Measurements from ENCODE around the gene HES4. TPM values are rescaled to one million over a fixed set of nuclear protein-coding genes. Genes with fewer than 3 reads are reported as not detected.

The HES4 gene
- total and polyA plus RNA-seq, 4 donors = 3.6 to 82.3 (median 39.4) TPM

DNA sequence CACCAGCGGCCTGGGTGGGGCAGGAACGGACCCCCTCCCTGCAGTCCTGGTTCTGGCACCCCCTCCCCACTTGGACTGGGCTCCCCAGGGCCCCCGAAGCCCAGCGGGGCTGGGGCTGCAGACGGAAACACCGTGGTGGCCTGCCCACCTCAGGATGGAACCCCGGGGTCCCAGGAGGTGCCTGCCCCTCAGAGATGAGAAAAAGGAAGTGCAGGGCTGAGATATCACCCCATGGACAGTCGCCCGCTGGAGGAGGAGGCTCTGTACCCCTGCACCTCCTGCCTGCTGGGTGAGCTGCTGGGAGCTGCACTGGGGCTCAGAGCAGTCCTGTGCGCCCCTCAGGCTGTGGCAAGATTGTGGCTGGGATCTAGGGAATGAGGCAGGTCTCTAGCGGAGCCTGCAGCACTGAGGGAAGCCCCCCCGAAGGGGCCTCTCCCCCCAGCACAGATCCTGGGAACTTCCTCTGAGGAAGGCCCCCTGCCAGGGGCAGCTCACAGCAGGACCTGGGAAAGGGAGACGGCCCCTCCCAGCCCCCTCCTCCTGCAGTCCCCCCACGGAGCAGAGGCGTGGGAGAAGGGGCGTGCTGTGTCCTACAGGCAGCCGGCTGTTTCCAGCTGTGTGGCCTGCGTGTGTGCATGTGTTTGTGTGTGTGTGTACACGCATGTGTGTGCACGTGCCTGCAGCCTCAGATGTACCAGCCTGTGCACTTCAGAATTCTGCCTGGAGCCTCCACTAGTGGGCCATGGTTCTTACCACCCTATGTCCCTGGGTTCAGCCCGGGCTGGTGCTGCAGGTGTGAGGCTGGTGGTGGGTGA is 26.9 kb upstream of the HES4 start:
- Histone ChIP-seq H3K4me1 (ENCODE audit: control insufficient read depth in 1 of 2, insufficient read depth in 2 of 2, low read length in 2 of 2) (no peaks in the 10 kb centered on the region), H3K9me3 (ENCODE audit: control insufficient read depth, low read length) (no peaks in the 10 kb centered on the region), H3K4me3 (ENCODE audit: low read length in 2 of 2) (no peak overlapping the region), H3K27ac (ENCODE audit: low read depth in 1 of 2, low read length in 2 of 2) (no peak overlapping the region), H3K36me3 (ENCODE audit: control insufficient read depth in 1 of 2, insufficient read depth in 2 of 2, low read length in 1 of 2) (no peaks in the 10 kb centered on the region), H3K27me3 (ENCODE audit: control insufficient read depth in 1 of 2, insufficient read depth in 2 of 2, low read length in 1 of 2) (no peaks in the 10 kb centered on the region)
- 80 to 83% methylated on average over 21 of the region's 21 CpGs for WGBS, 2 donors
- ATAC-seq (ENCODE audit: low FRiP score) (no peak), DNase-seq (no peak)
- intact Hi-C loops (cut with DNase I) = no loop called here

GRCh38 chr1:1025730-1026129 is 25.8 kb upstream of the HES4 start:
- Histone ChIP-seq H3K4me3 (ENCODE audit: low read length in 2 of 2) (no peak overlapping the region), H3K36me3 (ENCODE audit: control insufficient read depth in 1 of 2, insufficient read depth in 2 of 2, low read length in 1 of 2) (no peaks in the 10 kb centered on the region), H3K27ac (ENCODE audit: low read depth in 1 of 2, low read length in 2 of 2) (no peak overlapping the region), H3K9me3 (ENCODE audit: control insufficient read depth, low read length) (no peaks in the 10 kb centered on the region), H3K4me1 (ENCODE audit: control insufficient read depth in 1 of 2, insufficient read depth in 2 of 2, low read length in 2 of 2) (no peaks in the 10 kb centered on the region), H3K27me3 (ENCODE audit: control insufficient read depth in 1 of 2, insufficient read depth in 2 of 2, low read length in 1 of 2) (no peaks in the 10 kb centered on the region)
- no peak for DNase-seq
- intact Hi-C loops (cut with DNase I) = no loop called here
- 88 to 94% methylated on average over 9 to 10 of the region's 10 CpGs for WGBS, 2 donors
- ATAC-seq (ENCODE audit: low FRiP score) = no peak

- 59 to 62% methylated on average over 25 to 31 of the region's 31 CpGs for WGBS, 2 donors
- H3K27ac ChIP-seq (ENCODE audit: low read depth in 1 of 2, low read length in 2 of 2) = no peak overlapping the region
- H3K4me3 ChIP-seq (ENCODE audit: low read length in 2 of 2) = no peak overlapping the region
- H3K27me3 ChIP-seq (ENCODE audit: control insufficient read depth in 1 of 2, insufficient read depth in 2 of 2, low read length in 1 of 2) = no peaks in the 10 kb centered on the region
- ATAC-seq (ENCODE audit: low FRiP score) (no peak), DNase-seq (no peak)
- H3K4me1 ChIP-seq (ENCODE audit: control insufficient read depth in 1 of 2, insufficient read depth in 2 of 2, low read length in 2 of 2) = no peaks in the 10 kb centered on the region
- H3K9me3 ChIP-seq (ENCODE audit: control insufficient read depth, low read length) = no peaks in the 10 kb centered on the region
- intact Hi-C loops (cut with DNase I) = loop anchor here in 1 of 2 donors (5.0 kb wide), 1 partner anchor 32 kb away; no protein-coding TSS in a partner anchor
- H3K36me3 ChIP-seq (ENCODE audit: control insufficient read depth in 1 of 2, insufficient read depth in 2 of 2, low read length in 1 of 2) = no peaks in the 10 kb centered on the region
Measured at GRCh38 chr1:1024771-1025699, 25.1 kb upstream of the HES4 start.

DNA sequence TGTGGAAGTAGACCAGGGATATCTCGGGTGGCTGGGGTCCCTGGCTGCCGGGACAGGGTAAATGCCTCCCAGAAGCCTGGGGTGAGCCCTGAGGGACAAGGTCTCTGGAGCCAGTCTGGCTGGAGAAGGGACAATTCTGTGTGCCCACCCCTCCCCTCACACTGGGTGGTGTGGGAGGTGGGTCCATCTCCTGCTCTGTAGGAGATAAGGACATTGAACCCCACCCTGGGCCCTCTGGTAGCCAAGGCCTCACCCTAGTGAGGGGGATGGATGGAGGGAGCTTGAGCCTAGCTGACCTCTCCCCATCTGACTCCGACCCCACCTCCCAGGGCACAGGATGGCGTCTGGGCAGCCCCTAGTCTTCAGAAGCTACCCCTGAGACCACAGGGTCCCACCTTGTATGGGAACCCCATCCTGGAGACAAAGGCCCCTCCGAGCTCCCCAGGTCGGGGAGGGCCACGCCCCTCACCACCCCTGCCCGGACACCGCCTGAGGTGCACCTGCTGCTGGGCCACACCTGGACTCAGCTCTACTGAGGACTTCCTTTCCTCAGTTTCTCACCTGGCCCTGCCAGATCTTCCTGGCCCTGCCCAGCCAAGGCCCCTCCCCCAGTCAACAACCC is 24.4 kb upstream of the HES4 start:
- DNase-seq = no peak
- Histone ChIP-seq H3K27ac (ENCODE audit: low read depth in 1 of 2, low read length in 2 of 2) (no peak overlapping the region), H3K4me1 (ENCODE audit: control insufficient read depth in 1 of 2, insufficient read depth in 2 of 2, low read length in 2 of 2) (no peaks in the 10 kb centered on the region), H3K36me3 (ENCODE audit: control insufficient read depth in 1 of 2, insufficient read depth in 2 of 2, low read length in 1 of 2) (no peaks in the 10 kb centered on the region), H3K27me3 (ENCODE audit: control insufficient read depth in 1 of 2, insufficient read depth in 2 of 2, low read length in 1 of 2) (no peaks in the 10 kb centered on the region), H3K4me3 (ENCODE audit: low read length in 2 of 2) (no peak overlapping the region), H3K9me3 (ENCODE audit: control insufficient read depth, low read length) (no peaks in the 10 kb centered on the region)
- WGBS, 2 donors = 90 to 94% methylated on average over 9 of the region's 9 CpGs
- intact Hi-C loops (cut with DNase I) = loop anchor here in 1 of 2 donors (5.0 kb wide), 1 partner anchor 33 kb away; no protein-coding TSS in a partner anchor
- no peak for ATAC-seq (ENCODE audit: low FRiP score)

DNA sequence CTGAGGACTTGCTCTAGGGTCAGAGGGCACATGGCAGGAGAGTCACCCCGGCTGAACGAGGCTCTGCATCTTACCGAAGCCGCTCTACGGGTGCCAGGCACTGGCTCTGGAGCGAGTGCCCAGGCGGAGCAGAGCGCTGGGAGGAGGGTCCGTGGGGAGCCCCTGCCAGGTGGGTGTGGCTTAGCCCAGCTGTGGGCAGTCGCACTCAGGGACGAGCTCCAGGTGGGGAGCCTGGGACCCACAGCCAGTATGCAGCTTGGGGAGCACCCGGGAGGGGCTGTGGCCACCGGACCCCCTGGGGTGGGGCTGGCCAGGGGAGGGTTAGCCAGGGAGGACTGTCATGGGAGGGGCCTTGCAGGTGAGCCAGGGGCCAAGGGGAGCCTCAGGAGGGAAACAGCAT is 23.8 kb upstream of the HES4 start:
- no peaks in the 10 kb centered on the region for H3K27me3 ChIP-seq (ENCODE audit: control insufficient read depth in 1 of 2, insufficient read depth in 2 of 2, low read length in 1 of 2)
- no peaks in the 10 kb centered on the region for H3K4me1 ChIP-seq (ENCODE audit: control insufficient read depth in 1 of 2, insufficient read depth in 2 of 2, low read length in 2 of 2)
- no peaks in the 10 kb centered on the region for H3K36me3 ChIP-seq (ENCODE audit: control insufficient read depth in 1 of 2, insufficient read depth in 2 of 2, low read length in 1 of 2)
- no peak for ATAC-seq (ENCODE audit: low FRiP score)
- no peak for DNase-seq
- H3K9me3 ChIP-seq (ENCODE audit: control insufficient read depth, low read length) = no peaks in the 10 kb centered on the region
- no peak overlapping the region for H3K4me3 ChIP-seq (ENCODE audit: low read length in 2 of 2)
- H3K27ac ChIP-seq (ENCODE audit: low read depth in 1 of 2, low read length in 2 of 2) = no peak overlapping the region
- intact Hi-C loops (cut with DNase I) = loop anchor here in 1 of 2 donors (5.0 kb wide), 1 partner anchor 34 kb away; no protein-coding TSS in a partner anchor
- 80 to 83% methylated on average over 13 of the region's 13 CpGs for WGBS, 2 donors

DNA sequence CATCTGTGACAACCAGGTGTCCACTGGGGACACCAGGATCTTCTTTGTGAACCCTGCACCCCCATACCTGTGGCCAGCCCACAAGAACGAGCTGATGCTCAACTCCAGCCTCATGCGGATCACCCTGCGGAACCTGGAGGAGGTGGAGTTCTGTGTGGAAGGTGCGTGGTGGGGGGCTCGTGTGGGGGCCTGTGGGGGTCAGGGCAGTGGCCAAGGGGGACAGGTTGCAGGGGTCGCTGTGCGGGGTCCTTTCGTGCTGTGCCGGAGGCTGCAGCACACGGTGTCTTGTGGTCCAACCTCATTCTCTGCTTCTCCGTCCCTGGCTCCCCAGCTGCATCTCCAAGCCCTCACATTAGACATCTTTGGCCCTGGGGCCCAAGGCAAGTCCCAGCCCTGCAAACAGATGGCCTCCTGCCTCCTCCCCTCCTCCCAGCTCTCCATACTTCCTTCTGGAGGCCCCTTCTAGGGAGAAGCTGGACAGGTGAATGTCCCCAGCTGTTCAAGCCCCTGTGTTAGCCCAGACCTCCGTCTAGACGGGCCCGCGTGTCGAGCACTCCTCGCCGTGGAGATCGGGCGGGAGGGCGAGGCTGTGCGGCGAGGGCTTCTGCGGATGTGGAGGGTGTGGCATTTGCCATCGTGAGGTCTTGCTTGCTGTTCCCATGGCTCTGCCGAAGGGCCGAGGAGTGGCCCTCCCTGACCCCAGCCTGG is 22.6 kb upstream of the HES4 start:
- Histone ChIP-seq H3K4me3 (ENCODE audit: low read length in 2 of 2) (no peak overlapping the region), H3K27me3 (ENCODE audit: control insufficient read depth in 1 of 2, insufficient read depth in 2 of 2, low read length in 1 of 2) (no peaks in the 10 kb centered on the region), H3K4me1 (ENCODE audit: control insufficient read depth in 1 of 2, insufficient read depth in 2 of 2, low read length in 2 of 2) (no peaks in the 10 kb centered on the region), H3K9me3 (ENCODE audit: control insufficient read depth, low read length) (no peaks in the 10 kb centered on the region), H3K36me3 (ENCODE audit: control insufficient read depth in 1 of 2, insufficient read depth in 2 of 2, low read length in 1 of 2) (no peaks in the 10 kb centered on the region), H3K27ac (ENCODE audit: low read depth in 1 of 2, low read length in 2 of 2) (no peak overlapping the region)
- 93 to 94% methylated on average over 23 to 27 of the region's 27 CpGs for WGBS, 2 donors
- no peak for ATAC-seq (ENCODE audit: low FRiP score)
- no peak for DNase-seq
- intact Hi-C loops (cut with DNase I) = loop anchor here in 1 of 2 donors (5.0 kb wide), 1 partner anchor 35 kb away; no protein-coding TSS in a partner anchor

GRCh38 chr1:1021920-1022259 is 22.0 kb upstream of the HES4 start:
- Histone ChIP-seq H3K27ac (ENCODE audit: low read depth in 1 of 2, low read length in 2 of 2) (no peak overlapping the region), H3K4me3 (ENCODE audit: low read length in 2 of 2) (no peak overlapping the region), H3K4me1 (ENCODE audit: control insufficient read depth in 1 of 2, insufficient read depth in 2 of 2, low read length in 2 of 2) (no peaks in the 10 kb centered on the region), H3K27me3 (ENCODE audit: control insufficient read depth in 1 of 2, insufficient read depth in 2 of 2, low read length in 1 of 2) (no peaks in the 10 kb centered on the region), H3K36me3 (ENCODE audit: control insufficient read depth in 1 of 2, insufficient read depth in 2 of 2, low read length in 1 of 2) (no peaks in the 10 kb centered on the region), H3K9me3 (ENCODE audit: control insufficient read depth, low read length) (no peaks in the 10 kb centered on the region)
- intact Hi-C loops (cut with DNase I) = loop anchor here in 1 of 2 donors (5.0 kb wide), 1 partner anchor 35 kb away; no protein-coding TSS in a partner anchor
- DNase-seq (no peak), ATAC-seq (ENCODE audit: low FRiP score) (no peak)
- 94 to 97% methylated on average over 10 of the region's 10 CpGs for WGBS, 2 donors

Data from aorta (tissue), 5 donors.